ENCODE data around the gene DYNC2H1. TPM values are rescaled to one million over a fixed set of nuclear protein-coding genes. Genes with fewer than 3 reads are reported as not detected.

The DYNC2H1 gene
- total and polyA plus RNA-seq, 8 donors = 12.8 to 41.2 (median 31.1) TPM

DNA sequence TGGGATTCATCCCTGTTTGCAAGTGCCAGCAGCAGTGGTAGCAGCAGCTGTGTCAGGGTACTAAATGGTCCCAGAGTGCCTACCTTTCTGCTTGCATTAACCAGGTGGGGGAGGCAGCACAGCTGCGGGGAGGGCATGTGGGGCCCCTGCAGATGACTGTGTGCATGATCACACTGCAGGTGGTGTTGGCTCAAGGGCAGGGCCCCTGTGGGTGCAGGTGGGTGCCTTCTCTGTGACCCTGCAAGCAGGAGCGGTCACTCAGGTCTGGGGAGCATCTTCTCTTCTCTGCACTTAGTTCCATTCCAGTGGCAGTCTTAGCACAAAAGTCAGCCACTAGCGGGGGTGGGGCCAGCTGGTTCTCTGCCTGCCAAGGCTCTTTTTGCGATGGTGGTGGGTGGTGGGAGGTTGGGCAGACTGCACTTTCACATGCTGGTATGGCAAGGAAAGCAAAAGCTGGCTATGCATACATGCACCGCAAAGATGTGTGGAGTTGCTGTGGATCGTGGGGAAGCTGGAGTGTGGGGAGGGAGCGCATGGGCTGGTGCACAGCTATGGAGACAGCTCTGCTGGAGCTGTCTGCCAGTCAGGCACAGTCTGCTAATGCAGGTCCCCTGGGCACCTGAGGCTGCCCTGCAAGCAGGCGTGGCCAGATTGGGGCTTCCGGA, 157.1 kb downstream of the DYNC2H1 start:
- Histone ChIP-seq H3K27ac (no peak overlapping the region), H3K4me3 (no peak overlapping the region), H3K36me3 (no peaks in the 10 kb centered on the region), H3K9me3 (no peaks in the 10 kb centered on the region), H3K27me3 (no peaks in the 10 kb centered on the region), H3K4me1 (no peaks in the 10 kb centered on the region)
- intact Hi-C loops (cut with DNase I) = no loop called here
- DNase-seq = peak in 1 of 4 donors; percentile 58
- no peak for TF ChIP-seq CTCF (IDR thresholded peaks at IDR 0.05)
- no peak for ATAC-seq

DNA sequence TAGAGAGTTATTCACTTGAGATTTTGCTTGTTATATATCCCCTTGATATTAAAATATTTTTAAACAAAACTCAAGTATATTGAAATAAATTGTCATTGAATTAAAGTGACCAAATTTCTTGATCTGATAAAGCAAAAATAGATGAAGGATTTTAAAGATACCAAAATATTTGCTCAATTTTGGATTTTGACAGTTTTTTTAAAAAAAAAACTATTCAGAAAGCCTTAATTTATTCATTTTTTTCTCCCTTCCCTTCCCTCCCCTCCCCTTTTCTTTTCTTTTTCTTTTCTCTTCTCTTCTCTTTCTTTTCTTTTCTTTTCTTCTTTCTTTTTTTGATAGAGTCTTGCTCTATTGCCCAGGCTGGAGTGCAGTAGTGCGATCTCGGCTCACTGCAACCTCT, 163.7 kb downstream of the DYNC2H1 start:
- no peak for ATAC-seq
- intact Hi-C loops (cut with DNase I) = no loop called here
- no peaks in the 10 kb centered on the region for H3K36me3 ChIP-seq
- DNase-seq = no peak
- no peaks in the 10 kb centered on the region for H3K4me1 ChIP-seq
- no peak overlapping the region for H3K27ac ChIP-seq
- no peak overlapping the region for H3K4me3 ChIP-seq
- H3K9me3 ChIP-seq = no peaks in the 10 kb centered on the region
- no peaks in the 10 kb centered on the region for H3K27me3 ChIP-seq
- no peak for TF ChIP-seq CTCF (IDR thresholded peaks at IDR 0.05)

DNA sequence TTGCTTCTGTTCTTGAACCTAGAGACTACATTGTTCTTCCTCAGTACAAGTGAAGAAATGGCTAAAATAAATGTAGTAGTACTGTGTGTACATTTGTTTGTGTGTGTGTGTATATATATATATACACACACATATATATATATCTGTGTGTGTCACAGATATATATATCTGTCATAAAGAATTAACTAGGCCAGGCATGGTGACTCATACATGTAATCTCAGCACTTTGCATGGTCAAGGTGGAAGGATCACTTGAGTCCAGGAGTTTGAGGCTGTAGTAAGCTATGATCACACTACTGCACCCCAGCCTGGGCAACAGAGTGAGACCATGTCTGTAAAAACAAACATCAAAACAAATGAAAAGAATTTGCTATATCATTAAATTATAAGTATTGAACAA, 164.8 kb downstream of the DYNC2H1 start:
- H3K4me1 ChIP-seq = no peaks in the 10 kb centered on the region
- H3K27me3 ChIP-seq = no peaks in the 10 kb centered on the region
- H3K36me3 ChIP-seq = no peaks in the 10 kb centered on the region
- DNase-seq = no peak
- H3K4me3 ChIP-seq = no peak overlapping the region
- no peak for ATAC-seq
- no peak for TF ChIP-seq CTCF (IDR thresholded peaks at IDR 0.05)
- no peak overlapping the region for H3K27ac ChIP-seq
- intact Hi-C loops (cut with DNase I) = no loop called here
- no peaks in the 10 kb centered on the region for H3K9me3 ChIP-seq

- Histone ChIP-seq H3K27me3 (no peaks in the 10 kb centered on the region), H3K4me3 (no peak overlapping the region), H3K9me3 (no peaks in the 10 kb centered on the region), H3K27ac (no peak overlapping the region), H3K4me1 (no peaks in the 10 kb centered on the region), H3K36me3 (no peaks in the 10 kb centered on the region)
- intact Hi-C loops (cut with DNase I) = no loop called here
- DNase-seq (no peak), ATAC-seq (no peak)
- TF ChIP-seq CTCF (IDR thresholded peaks at IDR 0.05) = no peak
These were observed 170.6 kb downstream of the DYNC2H1 start for GRCh38 chr11:103279821-103280220.

GRCh38 chr11:103281301-103281700, 172.1 kb downstream of the DYNC2H1 start:
- no peak overlapping the region for H3K27ac ChIP-seq
- H3K4me1 ChIP-seq = no peaks in the 10 kb centered on the region
- no peak overlapping the region for H3K4me3 ChIP-seq
- H3K36me3 ChIP-seq = no peaks in the 10 kb centered on the region
- intact Hi-C loops (cut with DNase I) = no loop called here
- H3K9me3 ChIP-seq = no peaks in the 10 kb centered on the region
- ATAC-seq (no peak), DNase-seq (no peak)
- TF ChIP-seq CTCF (IDR thresholded peaks at IDR 0.05) = no peak
- H3K27me3 ChIP-seq = no peaks in the 10 kb centered on the region

Data from left lung (tissue), 10 donors.